T follicular helper cell (primary cell): ENCODE data around the gene SEC22B.
"Not testable (repeated sequence)": the region's sequence is repeated elsewhere in the genome, so short reads cannot be mapped to it uniquely, and the experiment has no call there.

Experiments used
- DNase-seq: peaks from one replicate; pipeline ENCODE4 v3.0.0-alpha.2; 2020; ENCODE audit warnings: low read depth
- total RNA-seq, 2 experiments: gene quantifications; one replicate each; lab custom pipeline; 2026; lab: John Stamatoyannopoulos, UW

SEC22B gene
- 64.3 to 89.9 reads per million in 2 experiments for total RNA-seq

- DNase-seq, result peak; percentile 84
Measured at GRCh38 chr1:120176092-120176855, at the start of gene SEC22B. Gene SEC22B (minus strand): TSS chr1:120176520. CDS start chr1:120176381, 139 bp downstream.

DNA sequence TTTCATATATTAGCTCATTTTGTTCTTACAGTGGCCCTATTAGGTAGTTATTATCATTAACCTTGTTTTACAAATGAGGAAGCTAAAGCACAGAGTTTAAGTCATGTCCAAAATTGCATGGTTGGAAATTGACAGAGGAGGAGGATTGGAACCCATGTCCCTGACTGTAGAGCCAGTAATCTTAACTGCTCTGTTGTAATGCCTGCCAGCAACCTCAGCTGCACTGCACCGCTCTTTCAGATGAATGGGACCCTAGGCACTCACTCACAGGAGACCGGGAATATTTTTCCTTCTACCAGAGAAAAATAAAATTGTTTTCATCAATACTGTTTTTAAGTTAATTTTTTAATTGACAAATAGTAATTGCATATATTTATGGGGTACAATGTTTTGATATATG is 41.6 kb upstream of the SEC22B start:
- DNase-seq, result not testable (repeated sequence)

GRCh38 chr1:120217175-120217929 is 41.0 kb upstream of the SEC22B start:
- not testable (repeated sequence) for DNase-seq

DNA sequence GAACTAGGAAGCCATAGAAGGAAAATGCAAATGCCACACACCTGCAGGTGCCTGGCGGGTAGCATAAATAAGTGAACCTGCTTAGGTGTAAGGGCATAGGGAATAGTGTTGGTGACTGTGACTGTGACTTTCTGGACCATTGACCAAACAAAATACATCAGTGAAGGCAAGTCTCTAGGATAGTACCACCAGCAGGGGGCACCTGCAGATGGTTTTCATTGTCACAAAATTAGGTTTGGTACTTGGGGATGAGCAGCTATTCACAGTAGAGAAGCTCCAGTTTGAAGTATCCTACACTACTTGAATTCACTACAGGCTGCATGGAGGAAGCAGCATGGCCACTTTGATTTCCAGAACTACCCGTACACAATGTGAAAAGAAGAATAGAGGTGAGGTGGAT is 37.3 kb upstream of the SEC22B start:
- not testable (repeated sequence) for DNase-seq

DNA sequence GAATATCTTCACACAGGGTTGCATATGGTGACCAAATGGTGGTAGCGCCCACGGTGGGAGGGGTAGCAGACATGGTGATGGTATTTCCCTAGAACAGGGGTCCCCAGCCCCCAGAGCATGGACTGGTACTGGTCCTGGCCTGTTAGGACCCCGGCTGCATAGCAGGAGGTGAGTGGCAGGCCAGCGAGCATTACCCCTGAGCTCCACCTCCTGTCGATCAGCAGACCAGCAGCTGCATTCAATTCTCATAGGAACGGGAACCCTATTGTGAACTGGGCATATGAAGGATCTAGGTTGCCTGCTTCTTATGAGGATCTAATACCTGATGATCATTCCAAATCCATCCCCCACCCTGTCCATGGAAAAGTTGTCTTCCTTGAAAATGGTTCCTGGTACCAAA is 34.4 kb upstream of the SEC22B start:
- DNase-seq, result not testable (repeated sequence)

DNA sequence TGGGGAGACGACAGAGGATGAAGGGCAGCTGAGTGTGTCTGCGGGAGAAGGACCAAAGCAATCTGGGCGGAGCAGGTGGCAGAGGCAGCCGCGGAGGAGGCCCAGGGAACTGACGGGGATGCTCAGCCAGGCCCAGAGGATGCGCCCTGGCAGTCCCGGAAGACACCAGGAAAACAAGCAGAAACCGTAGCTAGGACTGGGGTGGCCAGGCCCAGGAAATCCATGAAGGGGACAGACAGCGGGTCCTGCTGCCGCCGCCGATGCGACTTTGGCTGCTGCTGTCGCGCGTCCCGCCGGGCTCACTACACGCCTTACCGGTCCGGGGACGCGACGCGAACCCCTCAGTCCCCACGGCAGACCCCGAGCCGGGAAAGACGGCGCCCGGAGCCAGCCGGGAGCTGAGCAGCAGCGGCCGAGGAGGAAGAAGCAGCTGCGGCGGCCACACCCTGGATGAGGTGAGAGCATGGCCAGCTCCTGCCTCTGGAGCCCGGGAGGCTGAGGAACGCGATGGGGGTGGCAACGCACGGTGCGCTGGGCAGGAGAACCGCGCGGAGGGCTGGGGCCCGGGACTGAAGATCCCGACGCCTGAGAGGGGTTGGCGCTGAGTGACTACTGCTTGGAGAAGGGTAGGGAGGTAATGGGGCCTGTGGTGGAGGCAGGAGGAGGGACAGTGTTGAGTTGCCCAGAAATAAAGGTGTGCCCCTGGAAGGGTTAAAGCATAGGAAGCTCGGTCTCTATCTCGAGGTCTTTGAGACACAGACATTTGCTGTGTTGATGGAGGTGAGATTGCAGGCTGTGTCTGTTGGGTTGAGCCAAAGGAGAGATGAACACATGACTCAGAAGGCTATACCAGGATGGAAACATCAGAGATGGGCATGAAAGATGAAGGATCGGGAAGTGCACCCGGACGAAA is 20.8 kb upstream of the SEC22B start:
- not testable (repeated sequence) for DNase-seq

- not testable (repeated sequence) for DNase-seq
Measured at GRCh38 chr1:120188626-120189025, 12.3 kb upstream of the SEC22B start.

DNA sequence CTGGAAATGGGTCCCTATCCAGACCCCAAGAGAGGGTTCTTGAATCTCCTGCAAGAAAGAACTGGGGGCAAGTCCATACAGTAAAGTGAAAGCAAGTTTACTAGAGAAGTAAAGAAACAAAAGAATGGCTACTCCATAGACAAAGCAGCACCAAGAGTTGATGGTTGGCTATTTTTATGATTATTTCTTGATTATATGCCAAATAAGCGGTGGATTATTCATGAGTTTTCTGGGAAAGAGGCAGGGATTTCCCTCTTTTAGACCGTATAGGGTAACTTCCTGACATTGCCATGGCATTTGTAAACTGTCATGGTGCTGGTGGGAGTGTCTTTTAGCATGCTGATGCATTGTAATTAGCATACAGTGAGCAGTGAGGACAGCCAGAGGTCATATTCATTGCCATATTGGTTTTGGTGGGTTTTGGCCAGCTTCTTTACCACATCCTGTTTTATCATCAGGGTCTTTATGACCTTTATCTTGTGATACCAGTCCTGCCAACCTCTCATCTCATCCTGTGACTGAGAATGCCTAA is 5.9 kb upstream of the SEC22B start:
- not testable (repeated sequence) for DNase-seq

- DNase-seq, result not testable (repeated sequence)
Measured at GRCh38 chr1:120179811-120180690, 3.7 kb upstream of the SEC22B start.

GRCh38 chr1:120178799-120179756 is 2.8 kb upstream of the SEC22B start:
- DNase-seq, result no peak

- not testable (repeated sequence) for DNase-seq
Measured at GRCh38 chr1:120178058-120178457, 1.7 kb upstream of the SEC22B start.

- DNase-seq, result not testable (repeated sequence)
Measured at GRCh38 chr1:120175688-120176087, 632 bp downstream of the SEC22B start.

DNA sequence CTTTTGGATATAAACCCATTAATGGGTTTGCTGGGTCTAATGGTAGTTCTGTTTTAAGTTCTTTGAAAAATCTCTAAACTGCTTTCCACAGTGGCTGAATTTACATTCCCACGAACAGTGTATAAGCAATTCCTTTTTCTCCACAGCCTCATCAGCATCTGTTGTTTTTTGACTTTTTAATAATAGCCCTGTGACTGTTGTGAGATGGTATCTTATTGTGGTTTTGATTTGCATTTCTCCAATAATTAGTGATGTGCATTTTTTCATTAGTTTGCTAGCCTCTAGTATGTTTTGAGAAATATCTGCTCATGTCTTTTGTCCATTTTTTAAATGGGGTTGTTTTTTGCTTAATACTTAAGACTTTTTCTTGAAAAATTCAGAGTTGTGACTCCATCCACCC is 11.6 kb downstream of the SEC22B start:
- DNase-seq, result not testable (repeated sequence)

- not testable (repeated sequence) for DNase-seq
Measured at GRCh38 chr1:120162015-120162414, 14.3 kb downstream of the SEC22B start.

- not testable (repeated sequence) for DNase-seq
Measured at GRCh38 chr1:120158495-120158894, 17.8 kb downstream of the SEC22B start.

GRCh38 chr1:120158086-120158485 is 18.2 kb downstream of the SEC22B start:
- DNase-seq, result not testable (repeated sequence)

DNA sequence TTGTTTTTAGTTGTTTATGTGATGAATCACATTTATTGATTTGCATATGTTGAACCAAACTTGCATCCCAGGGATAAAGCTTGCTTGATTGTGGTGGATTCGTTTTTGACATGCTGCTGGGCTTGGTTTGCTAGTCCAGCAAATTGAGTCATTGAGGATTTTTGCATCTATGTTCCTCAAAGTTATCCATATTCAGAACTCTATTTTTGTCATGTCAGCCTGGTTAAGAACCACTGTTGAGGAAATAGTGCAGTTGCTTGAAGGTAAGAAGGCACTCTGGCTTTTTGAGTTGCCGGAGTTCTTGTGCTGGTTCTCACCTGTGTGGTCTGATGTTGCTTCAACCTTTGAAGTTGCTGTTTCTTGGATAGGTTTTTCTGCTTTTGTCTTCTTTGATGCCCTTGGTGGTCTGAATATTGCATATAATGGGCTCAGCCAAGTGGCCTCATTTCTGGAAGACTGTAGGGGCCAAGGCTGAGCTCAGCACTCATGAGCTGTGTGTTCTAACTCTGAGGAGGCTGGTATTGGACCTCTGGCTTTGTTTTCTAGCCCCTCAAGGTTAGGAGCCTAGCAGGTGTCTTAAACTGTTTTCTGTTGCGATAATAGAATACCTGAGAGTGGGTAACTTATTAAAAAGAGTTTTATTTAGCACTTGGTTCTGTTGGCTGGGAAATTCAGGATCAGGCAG is 26.0 kb downstream of the SEC22B start:
- DNase-seq, result not testable (repeated sequence)

- DNase-seq, result not testable (repeated sequence)
Measured at GRCh38 chr1:120149420-120150059, 26.8 kb downstream of the SEC22B start.
